NCI-H510A (cell line): Measurements from ENCODE around the gene QRFPR.
"Not testable (repeated sequence)": the region's sequence is repeated elsewhere in the genome, so short reads cannot be mapped to it uniquely, and the experiment has no call there.

Source experiments
- DNase-seq: peaks from one replicate; lab custom pipeline; 2025; lab: John Stamatoyannopoulos, UW

QRFPR gene

DNA sequence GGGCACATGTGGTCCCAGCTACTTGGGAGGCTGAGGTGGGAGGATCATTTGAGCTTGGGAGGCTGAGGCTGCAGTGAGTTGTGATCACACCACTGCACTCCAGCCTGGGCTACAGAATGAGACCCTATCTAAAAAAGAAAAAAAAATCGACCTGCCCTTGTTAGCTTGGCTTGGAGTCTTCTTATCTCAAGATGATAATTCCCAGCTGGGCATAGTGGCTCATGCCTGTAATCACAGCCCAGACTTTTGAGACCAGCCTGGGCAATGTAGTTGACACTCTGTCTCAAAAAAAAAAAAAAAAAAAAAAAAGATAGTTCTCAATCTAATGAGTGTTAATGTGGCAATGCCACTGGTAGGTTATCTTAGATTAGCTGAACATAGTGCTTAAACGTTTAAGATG is 41.0 kb downstream of the QRFPR start:
- DNase-seq = no peak

DNA sequence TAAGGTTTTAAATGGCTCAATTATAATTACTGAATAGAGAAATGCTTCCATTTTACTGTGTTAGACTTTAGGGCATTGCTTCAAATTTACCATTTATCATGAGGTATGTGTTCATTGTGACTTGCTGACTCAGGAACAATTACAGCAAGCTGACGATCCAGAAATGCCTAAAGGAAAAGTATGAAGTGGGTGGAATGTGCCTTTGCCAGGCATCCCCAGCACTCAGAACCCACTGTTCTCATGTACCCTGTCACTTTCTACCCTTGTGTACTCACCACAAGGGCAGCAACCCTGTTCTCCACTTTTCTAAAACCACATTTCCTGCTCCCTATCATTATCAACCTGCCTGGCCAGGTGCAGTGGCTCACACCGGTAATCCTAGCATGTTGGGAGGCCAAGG is 41.5 kb downstream of the QRFPR start:
- DNase-seq = no peak

DNA sequence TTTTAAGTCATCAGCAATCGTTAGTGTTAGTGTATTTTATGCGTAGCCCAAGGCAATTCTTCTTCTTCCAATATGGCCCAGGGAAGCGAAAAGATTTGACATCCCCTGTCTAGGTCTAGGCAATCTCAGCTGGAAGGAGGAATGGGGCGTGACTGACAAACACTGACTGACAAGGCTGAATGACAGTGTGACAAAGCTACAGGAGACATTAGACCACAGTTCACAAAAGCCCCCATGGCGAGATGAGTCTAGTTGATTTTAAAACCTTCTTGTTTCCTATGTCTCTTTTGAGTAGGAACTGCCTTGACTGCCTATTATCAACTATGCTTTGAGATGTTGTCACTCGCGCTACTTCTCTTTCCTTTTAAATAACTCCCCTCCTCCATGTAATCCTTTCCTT is 42.3 kb downstream of the QRFPR start:
- DNase-seq = no peak

DNA sequence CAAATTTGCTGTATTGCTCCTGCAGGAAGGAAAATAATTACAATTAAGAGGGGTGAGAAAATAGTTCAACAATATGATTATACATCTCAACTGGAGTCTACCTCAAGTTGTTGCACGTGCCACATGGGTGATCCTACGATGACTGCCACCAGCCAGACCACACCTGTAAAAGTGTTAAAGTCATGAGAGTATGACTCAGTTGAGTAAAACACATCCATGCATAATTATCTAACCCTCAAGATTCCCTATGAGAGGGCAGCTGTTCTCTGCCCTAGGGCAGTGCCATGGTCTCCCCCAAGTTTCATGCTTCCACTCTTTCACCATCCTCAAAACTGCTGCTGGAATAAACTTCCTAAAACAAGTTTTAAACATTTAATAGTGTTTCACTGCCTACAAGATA is 44.1 kb downstream of the QRFPR start:
- DNase-seq = no peak

DNA sequence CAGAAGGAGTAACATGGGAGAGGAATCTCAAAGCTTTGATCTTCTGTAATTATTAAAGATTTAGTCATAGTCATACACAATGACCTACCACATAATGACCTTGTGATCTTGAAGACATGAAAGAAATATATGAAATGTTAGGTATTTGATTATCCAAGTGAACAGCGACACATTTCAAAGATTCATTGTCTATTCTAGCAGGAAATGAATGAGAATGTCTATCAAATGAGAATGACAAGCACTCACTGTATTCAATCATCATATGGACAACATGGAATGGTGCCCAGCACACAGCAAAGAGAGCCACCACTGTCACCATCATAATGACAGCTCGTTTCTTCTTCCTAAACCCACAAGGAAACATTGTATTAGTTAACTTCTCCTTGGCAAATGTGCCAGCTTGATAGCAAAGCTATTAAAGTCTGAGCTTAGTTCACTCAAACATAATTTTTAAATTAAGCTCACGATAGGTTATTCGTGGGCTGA is 50.6 kb downstream of the QRFPR start:
- DNase-seq = no peak

DNA sequence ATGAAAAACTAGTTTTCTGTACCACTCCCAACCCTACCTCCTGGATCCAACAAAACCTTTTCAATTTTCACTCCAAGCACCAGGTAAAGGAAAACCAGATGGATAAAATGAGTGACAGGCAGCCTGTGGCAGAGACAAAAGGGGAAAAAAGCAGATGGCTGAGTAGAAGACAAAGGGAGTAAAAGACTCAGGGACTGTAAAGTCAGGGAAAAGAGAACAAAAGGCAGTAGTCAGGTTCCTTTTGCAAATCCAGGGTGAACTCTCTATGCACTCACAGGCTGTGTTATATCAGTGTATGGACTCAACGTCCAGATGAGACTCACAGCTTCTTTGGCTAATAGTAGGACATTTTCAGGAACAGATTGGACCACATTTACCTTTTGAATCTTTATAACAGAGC is 54.2 kb downstream of the QRFPR start:
- DNase-seq = no peak

DNA sequence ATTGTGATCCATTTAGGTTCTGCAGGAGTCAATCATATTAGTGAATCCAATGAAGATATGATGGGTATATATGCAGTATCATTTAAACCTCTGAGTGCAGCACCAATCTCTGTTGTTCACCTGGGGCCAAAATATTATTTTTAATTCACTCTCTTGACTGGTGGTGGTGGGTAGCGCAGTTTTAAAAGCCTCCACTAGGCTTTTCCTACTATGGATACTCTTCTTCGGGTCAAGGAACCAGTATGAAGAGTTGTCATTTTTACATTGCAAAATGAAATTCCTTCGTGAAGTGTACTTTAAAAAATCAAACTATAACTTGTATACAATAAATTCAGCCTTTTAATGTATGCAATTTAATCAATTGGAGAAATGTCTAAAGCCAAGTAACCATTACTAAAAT is 56.5 kb downstream of the QRFPR start:
- no peak for DNase-seq

DNA sequence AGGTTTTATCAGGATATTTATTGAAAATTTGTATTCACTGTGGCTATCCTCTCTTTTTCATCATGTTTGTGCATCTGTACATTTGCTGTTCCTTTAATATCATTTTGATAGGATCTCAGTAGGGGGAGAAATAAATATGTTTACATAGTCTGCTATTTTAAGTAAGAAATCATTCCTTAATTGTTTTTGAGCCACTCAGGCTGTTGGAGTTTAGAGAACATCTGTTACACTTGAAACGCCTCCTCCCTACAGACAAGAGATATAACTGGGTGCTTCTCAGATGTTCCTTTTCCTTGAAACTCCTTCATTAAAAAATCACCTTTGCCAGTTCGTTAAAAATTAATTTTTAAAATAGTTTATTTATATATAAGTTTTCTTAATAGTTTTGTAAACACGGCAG is 59.4 kb downstream of the QRFPR start:
- no peak for DNase-seq

DNA sequence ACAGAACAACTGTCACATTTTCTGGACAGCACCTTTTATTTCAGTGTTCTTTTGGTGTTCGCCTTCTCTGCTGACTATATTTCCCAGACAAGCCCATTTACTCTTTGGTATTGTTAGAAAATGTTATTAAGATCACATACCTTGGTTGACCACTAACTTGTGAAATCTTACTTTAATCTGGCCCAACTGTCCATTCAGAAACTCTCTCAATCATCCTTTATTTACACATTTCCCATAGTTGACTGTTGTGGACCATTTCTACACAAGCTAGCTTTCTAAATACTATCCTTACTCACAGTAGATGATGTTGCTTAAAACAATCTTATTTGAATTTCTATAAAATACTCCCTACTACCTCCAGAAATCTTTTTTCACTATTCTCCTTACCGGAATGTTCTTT is 64.7 kb downstream of the QRFPR start:
- no peak for DNase-seq

DNA sequence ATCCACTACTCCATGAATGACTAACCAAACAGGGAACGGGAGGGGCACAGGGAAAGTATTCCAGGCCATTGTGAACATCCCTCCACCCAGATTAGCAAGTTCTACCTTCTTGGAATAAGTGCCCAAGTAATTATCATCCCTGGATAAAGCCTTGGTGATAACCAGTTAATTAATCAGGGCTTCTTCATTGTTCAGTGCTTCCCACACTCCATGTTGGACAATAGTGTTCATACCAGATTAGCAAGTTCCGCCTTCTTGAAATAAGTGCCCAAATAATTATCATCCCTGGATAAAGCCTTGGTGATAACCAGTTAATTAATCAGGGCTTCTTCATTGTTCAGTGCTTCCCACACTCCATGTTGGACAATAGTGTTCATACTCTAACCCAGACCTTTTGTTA is 67.4 kb downstream of the QRFPR start:
- DNase-seq = not testable (repeated sequence)

DNA sequence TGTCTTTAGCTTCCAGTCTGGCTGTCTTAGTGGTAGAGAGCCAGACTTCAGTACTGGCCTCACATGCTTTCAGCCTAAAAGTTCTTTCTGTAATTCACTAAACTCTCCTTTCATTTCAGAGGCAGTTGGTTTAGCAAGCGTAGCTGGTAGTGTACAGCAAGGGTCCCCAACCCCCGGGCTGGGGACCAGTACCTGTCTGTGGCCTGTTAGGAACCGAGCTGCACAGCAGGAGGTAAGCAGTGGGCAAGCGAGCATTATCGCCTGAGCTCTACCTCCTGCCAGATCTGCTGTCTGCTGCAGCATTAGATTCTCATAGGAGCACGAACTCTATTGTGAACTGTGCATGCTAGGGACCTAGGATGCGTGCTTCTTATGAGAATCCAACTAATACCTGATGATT is 72.0 kb downstream of the QRFPR start:
- no peak for DNase-seq

DNA sequence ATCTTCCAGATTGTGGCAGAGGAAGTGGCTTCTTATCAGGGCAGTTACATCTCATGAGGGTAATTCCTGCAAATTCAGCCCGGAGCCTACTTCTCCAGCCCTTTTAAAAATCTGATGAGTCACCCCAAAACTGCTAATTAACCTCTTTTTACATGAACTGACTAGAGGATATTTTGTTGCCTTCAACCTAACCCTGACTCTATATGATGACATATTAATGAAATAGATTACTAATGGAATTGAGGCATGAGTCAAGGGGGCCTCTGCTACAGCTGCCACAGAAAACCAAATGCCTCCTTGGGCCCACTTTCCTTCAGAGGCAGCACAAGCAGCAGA is 72.5 kb downstream of the QRFPR start:
- DNase-seq = no peak

DNA sequence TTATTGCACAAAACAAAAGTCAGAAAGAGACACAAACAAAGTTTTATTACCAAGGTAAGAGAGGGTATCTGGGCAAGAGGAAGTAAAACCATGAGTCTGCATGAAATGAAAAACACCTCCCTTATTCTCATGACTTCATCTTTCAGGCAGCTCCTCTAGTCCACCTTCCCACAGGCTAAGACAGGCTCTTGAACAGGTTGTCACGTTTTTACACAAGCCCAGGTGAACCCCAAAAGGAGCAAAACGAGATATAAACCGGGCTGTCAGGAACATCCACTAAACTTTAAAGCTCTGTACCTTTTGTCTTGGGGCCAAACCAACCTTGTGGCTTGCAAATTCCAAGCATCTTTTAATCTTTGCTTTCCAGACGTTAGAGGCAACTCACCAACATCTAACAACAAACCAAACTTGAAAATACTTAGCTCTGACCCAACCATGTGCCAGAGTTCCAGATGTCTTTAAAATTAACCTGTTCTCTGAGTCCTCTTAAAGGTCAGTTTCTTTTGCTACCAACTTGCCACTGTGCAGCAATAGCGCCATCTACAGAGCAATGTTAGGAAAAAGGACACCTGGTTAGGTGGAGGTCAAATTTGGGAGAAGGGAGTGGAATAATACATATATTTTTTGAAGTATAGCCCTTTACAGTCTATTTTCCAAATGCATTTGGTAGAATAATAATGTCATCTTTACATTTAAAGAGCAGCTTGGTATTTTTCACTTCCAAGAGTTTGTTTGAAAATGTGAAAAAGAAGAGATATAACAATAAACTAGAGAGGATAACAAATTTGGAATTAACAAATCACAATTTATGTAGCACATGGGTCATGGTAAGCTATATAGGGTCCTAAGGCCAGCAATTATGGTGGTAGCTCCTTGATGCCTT is 73.1 kb downstream of the QRFPR start:
- no peak for DNase-seq

DNA sequence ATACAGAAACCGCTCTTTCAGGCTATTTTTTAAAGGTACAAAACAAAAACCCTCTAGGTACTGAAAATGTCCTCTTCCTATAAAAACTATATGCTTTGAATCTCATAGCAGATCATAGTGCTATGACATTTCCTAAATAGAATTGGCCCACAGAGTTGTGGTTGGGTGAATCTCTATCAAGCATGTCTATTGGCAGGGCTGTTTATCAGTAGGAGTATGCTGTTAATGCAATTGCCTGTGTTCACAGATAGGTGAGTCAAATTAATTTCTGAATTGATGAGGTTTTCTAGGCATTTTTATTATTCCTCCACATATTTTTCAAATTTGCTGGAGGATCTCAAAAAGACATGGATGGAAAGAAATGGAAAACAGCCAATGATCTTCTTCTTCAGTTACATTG is 73.9 kb downstream of the QRFPR start:
- no peak for DNase-seq

DNA sequence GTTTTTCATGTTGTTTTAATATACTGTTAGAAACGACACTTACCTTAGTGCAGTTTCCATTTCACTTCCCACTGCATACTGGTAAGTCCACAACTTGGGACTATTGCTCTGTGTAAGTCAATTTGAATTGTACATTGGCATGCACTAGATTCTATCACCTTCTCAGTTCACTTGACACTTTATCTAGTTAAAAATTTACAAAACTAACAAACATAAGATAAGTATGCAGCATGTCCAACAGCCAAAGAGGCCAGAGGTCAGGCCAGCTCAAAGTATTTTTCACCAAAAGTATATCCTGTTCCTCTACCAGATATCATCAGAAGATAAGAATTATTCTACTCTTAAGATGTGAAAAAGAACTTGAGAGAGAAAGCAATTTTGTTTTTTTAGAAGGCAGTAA is 75.9 kb downstream of the QRFPR start:
- no peak for DNase-seq

DNA sequence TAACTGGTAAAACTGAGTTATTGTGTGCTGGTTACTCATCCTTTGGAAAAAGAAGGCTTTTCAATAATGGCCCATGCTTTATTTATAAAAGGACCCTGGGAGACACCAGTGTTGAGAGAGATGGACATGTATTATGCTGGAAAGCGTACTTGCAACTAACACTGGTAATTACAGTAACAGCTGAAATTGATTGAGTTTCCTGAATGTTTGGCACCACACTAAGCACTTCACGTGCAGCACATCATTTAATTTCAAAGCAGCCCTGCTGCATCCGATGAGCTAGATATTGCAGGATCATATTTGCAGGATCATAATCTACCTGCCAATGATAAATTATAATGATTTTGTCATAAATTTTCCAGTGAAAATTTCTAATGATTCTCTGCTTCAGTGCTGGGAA is 81.5 kb downstream of the QRFPR start:
- DNase-seq = no peak

DNA sequence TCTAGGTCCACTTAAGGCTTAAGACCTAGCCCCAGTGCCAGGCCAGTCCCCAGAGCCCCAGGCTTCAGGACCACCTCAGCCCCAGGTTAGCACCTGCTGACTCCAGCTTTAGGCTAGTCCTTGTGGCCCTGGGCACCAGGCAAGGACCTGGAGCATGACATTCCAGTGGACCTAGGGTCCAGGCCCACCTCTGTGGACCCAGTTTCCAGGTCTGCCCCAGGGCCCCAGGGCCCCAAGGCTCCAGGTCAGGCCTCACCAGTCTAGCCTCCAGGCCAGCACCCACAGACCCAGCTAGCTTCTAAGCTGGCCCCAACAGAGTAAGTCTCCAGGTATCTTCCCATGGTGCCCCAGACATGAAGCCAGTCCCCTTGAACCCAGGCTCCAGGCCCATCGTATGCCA is 97.5 kb downstream of the QRFPR start:
- DNase-seq = no peak

DNA sequence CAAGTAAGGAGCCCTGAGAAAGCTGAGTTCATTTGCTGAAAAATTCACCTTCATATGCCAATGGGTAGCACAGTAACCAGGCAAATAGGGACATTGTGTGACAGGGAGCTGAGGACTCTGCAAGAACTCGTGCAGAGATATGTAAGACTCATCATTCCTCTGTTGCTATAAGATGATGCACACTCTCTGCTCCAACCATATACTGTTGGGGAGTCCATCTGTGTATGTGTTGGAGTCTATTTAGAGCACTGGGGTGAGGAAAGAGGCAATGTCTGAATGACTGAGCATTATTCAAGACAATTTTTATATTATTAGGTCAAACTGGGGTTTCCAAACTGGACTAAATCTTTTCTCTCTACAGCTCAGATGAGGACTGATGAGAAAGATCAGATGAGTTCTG is 100.4 kb downstream of the QRFPR start:
- no peak for DNase-seq

DNA sequence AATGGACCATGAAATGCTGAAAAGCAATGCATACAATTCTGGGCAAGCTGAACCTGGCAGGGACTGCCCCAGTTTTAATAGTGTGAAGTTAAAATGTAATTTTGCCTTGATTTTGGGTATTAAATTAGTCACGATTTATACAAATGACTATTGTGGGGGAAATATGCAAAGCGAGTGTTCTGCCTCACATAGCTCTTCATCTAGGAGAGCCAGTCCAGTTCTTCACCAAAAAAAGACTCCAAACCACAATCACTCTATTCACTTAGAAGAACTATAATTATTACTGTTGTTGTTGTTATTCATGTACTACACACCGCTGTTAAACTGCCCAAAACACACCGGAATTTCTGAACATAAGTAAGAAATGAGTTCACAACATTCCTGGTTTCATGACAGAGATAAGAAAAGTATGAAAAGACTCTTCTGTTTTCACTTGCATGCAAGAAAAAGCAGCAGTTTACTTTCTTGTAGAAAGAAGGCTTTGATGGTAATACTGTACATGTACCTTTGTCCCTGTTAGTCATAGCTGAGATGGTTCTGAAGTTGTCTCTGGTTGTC is 101.9 kb downstream of the QRFPR start:
- no peak for DNase-seq
